DND-41 (cell line): ENCODE results near the gene U2SURP.

ENCODE experiments used
- EZH2 ChIP-seq: IDR thresholded peaks from 3 replicates; pipeline ENCODE4 v1.6.1; 2012; ENCODE audit warnings: borderline replicate concordance, low read depth, mild to moderate bottlenecking, moderate library complexity, low read length, inconsistent platforms; ENCODE audit not compliant: severe bottlenecking
- TF ChIP-seq, protein P1 (sequence below): IDR thresholded peaks from 2 replicates; pipeline ENCODE4 v1.5.1; 2012; ENCODE audit warnings: borderline replicate concordance, low read length, moderate library complexity, mild to moderate bottlenecking; ENCODE audit not compliant: poor library complexity, severe bottlenecking; ENCODE audit errors: extremely low read depth

GRCh38 chr3:142952272-142953193, 48.8 kb upstream of the U2SURP start:
- TF ChIP-seq, protein P1, sequence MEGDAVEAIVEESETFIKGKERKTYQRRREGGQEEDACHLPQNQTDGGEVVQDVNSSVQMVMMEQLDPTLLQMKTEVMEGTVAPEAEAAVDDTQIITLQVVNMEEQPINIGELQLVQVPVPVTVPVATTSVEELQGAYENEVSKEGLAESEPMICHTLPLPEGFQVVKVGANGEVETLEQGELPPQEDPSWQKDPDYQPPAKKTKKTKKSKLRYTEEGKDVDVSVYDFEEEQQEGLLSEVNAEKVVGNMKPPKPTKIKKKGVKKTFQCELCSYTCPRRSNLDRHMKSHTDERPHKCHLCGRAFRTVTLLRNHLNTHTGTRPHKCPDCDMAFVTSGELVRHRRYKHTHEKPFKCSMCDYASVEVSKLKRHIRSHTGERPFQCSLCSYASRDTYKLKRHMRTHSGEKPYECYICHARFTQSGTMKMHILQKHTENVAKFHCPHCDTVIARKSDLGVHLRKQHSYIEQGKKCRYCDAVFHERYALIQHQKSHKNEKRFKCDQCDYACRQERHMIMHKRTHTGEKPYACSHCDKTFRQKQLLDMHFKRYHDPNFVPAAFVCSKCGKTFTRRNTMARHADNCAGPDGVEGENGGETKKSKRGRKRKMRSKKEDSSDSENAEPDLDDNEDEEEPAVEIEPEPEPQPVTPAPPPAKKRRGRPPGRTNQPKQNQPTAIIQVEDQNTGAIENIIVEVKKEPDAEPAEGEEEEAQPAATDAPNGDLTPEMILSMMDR, result no peak
- no peak for TF ChIP-seq EZH2
